ENCODE data around the gene MPP2. TPM values are rescaled to one million over a fixed set of nuclear protein-coding genes. Genes with fewer than 3 reads are reported as not detected.
A peak's percentile ranks its signal among the peaks of the same experiment; 100 is the strongest.
"Not testable (repeated sequence)": the region's sequence is repeated elsewhere in the genome, so short reads cannot be mapped to it uniquely, and the experiment has no call there.

Gene MPP2
- total and polyA plus RNA-seq, 8 donors = 0.43 to 6.4 (median 1.8) TPM

GRCh38 chr17:43900858-43901754 is 6.2 kb downstream of the MPP2 start:
- TF ChIP-seq CTCF (IDR thresholded peaks at IDR 0.05) (no peak), EP300 (IDR thresholded peaks at IDR 0.05) (no peak), POLR2A (IDR thresholded peaks at IDR 0.05) (no peak), POLR2AphosphoS5 (IDR thresholded peaks at IDR 0.05) (no peak)
- intact Hi-C loops (cut with DNase I; ENCODE audit: low total_unique reads) = no loop called here
- DNase-seq = no peak
- Histone ChIP-seq H3K27ac (no peak overlapping the region), H3K4me1 (peaks cover 18 to 30% (median 25%) of the 10 kb centered on the region in 4 donors), H3K9me3 (no peaks in the 10 kb centered on the region), H3K36me3 (peaks cover 0 to 10% (median 2%) of the 10 kb centered on the region in 4 donors), H3K4me3 (peak overlapping the region; percentile 44 to 55 (median 51)), H3K27me3 (peaks cover 0 to 16% (median 11%) of the 10 kb centered on the region in 3 donors)
- WGBS, 5 donors = 29 to 36% (median 31%) methylated on average over 13 of the region's 13 CpGs

- WGBS, 5 donors = 2 to 5% (median 2%) methylated on average over 15 to 31 of the region's 31 CpGs
- H3K4me1 ChIP-seq = peaks cover 11 to 22% (median 17%) of the 10 kb centered on the region in 4 donors
- intact Hi-C loops (cut with DNase I; ENCODE audit: low total_unique reads) = no loop called here
- H3K36me3 ChIP-seq = peaks cover 0 to 15% (median 4%) of the 10 kb centered on the region in 4 donors
- H3K27ac ChIP-seq = no peak overlapping the region
- no peak for TF ChIP-seq CTCF (IDR thresholded peaks at IDR 0.05)
- TF ChIP-seq POLR2A (IDR thresholded peaks at IDR 0.05) = no peak
- no peak for TF ChIP-seq EP300 (IDR thresholded peaks at IDR 0.05)
- TF ChIP-seq POLR2AphosphoS5 (IDR thresholded peaks at IDR 0.05) = no peak
- H3K27me3 ChIP-seq = peaks cover 0 to 8% (median 3%) of the 10 kb centered on the region in 3 donors
- peak; percentile 90 to 96 for DNase-seq
- no peaks in the 10 kb centered on the region for H3K9me3 ChIP-seq
- peak overlapping the region; percentile 44 to 55 (median 51) for H3K4me3 ChIP-seq
These were observed 7.0 kb downstream of the MPP2 start for GRCh38 chr17:43900183-43900857.

GRCh38 chr17:43898446-43898845 is 8.9 kb downstream of the MPP2 start:
- Histone ChIP-seq H3K36me3 (peaks cover 0 to 15% (median 4%) of the 10 kb centered on the region in 4 donors), H3K4me3 (no peak overlapping the region), H3K4me1 (peaks cover 11 to 20% (median 16%) of the 10 kb centered on the region in 4 donors), H3K27ac (no peak overlapping the region), H3K27me3 (no peaks in the 10 kb centered on the region), H3K9me3 (no peaks in the 10 kb centered on the region)
- no peak for DNase-seq
- TF ChIP-seq CTCF (IDR thresholded peaks at IDR 0.05) (no peak), EP300 (IDR thresholded peaks at IDR 0.05) (no peak), POLR2AphosphoS5 (IDR thresholded peaks at IDR 0.05) (no peak), POLR2A (IDR thresholded peaks at IDR 0.05) (no peak)
- 40 to 64% (median 61%) methylated on average over 1 of the region's 1 CpG for WGBS, 5 donors
- intact Hi-C loops (cut with DNase I; ENCODE audit: low total_unique reads) = no loop called here

GRCh38 chr17:43897831-43898230 is 9.5 kb downstream of the MPP2 start:
- Histone ChIP-seq H3K27ac (no peak overlapping the region), H3K4me1 (peaks cover 11 to 20% (median 16%) of the 10 kb centered on the region in 4 donors), H3K4me3 (no peak overlapping the region), H3K27me3 (no peaks in the 10 kb centered on the region), H3K36me3 (peaks cover 0 to 15% (median 6%) of the 10 kb centered on the region in 4 donors), H3K9me3 (no peaks in the 10 kb centered on the region)
- TF ChIP-seq POLR2AphosphoS5 (IDR thresholded peaks at IDR 0.05) (no peak), EP300 (IDR thresholded peaks at IDR 0.05) (no peak), CTCF (IDR thresholded peaks at IDR 0.05) (no peak), POLR2A (IDR thresholded peaks at IDR 0.05) (no peak)
- intact Hi-C loops (cut with DNase I; ENCODE audit: low total_unique reads) = no loop called here
- WGBS, 5 donors = 76 to 94% (median 88%) methylated on average over 3 of the region's 3 CpGs
- DNase-seq = no peak

- H3K27ac ChIP-seq; intact Hi-C loops (cut with DNase I; ENCODE audit: low total_unique reads); H3K9me3 ChIP-seq; DNase-seq; H3K4me3 ChIP-seq; H3K4me1 ChIP-seq; H3K27me3 ChIP-seq: not testable (repeated sequence)
- H3K36me3 ChIP-seq = peaks cover 0 to 27% (median 6%) of the 10 kb centered on the region in 4 donors
- WGBS, 5 donors = 86 to 100% (median 90%) methylated on average over 4 of the region's 4 CpGs
These were observed 12.8 kb downstream of the MPP2 start for GRCh38 chr17:43894494-43894893.

All from stomach (tissue), 9 donors.